Measurements from ENCODE around the gene MACROD2.
A peak's percentile ranks its signal among the peaks of the same experiment; 100 is the strongest.
"Not testable (repeated sequence)": the region's sequence is repeated elsewhere in the genome, so short reads cannot be mapped to it uniquely, and the experiment has no call there.

The MACROD2 gene

DNA sequence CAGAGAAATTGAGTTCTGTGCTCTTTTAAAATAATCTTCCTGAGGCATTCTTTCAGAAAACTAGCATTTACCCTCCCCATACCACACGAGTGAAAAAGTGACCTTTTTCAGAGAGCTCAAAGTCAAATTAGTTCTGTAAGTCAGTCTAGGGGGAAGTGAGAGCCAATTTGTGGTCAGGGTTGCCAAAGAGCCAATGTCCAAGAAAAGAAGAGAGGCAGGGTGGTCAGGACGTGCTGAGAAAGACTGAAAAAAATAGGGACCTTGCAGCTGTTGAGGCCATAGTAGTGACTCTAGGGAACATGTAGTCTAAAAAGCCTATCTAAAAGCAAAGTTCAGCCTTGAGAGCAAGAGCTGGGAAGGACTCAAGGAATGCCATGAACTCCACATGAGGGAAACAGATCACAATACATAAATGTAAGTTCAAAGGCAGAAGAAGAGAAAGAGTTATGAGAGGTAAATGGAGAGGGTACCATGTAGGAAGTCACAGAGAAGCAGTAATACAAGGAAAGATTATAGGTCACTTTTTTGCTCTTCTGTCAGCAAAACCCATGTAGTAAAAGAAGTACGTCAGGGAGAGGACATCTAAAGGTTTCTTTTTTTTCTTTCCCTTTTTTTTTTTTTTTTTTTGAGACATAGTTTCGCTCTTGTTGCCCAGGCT is 907.2 kb downstream of the MACROD2 start:
- DNase-seq (ENCODE audit: low read depth, low spot score), result no peak

DNA sequence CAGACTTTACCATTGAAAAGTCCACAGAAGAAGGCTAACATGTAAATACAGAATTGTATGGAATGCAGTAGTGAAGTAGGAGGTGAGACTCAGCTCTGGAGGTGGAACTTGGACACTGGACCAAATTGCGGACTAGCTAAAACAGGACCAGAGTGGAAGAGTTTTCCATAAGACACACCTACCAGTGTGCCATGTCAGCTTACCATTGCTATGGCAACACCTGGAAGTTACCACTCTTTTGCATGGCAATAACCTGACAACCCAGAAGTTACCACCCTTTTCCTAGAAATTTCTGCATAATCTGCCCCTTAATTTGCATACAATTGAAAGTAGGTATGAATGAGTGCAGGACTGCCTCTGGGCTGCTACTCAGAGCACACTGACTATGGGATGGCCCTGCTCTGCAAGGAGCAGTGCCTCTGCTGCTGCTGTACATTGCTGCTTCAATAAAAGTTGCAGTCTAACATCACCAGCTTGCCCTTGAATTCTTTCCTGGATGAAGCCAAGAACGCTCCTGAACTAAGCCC is 911.7 kb downstream of the MACROD2 start:
- no peak for DNase-seq (ENCODE audit: low read depth, low spot score)

GRCh38 chr20:14910126-14910525 is 914.8 kb downstream of the MACROD2 start:
- DNase-seq (ENCODE audit: low read depth, low spot score), result no peak

- no peak for DNase-seq (ENCODE audit: low read depth, low spot score)
These were observed 918.7 kb downstream of the MACROD2 start for GRCh38 chr20:14913896-14914620.

DNA sequence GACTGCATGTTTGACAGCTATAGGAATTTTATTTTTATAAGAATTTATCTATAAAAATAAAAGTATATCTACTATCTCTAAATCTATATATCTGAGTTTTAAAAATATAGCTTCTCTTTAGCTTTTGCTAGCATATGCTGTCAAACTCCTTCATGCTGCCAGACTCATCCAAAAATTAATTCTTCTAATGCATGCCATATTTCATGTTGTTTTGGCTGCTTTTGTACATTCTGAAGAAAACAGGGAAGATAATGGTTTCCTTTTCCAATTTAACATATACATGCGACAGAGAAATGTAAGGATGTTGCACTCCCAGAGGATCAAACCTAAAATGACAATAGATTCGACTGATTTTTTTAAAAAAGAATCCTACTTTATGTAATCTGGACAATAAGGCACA is 919.3 kb downstream of the MACROD2 start:
- no peak for DNase-seq (ENCODE audit: low read depth, low spot score)

GRCh38 chr20:14915356-14915755 is 920.0 kb downstream of the MACROD2 start:
- no peak for DNase-seq (ENCODE audit: low read depth, low spot score)

DNA sequence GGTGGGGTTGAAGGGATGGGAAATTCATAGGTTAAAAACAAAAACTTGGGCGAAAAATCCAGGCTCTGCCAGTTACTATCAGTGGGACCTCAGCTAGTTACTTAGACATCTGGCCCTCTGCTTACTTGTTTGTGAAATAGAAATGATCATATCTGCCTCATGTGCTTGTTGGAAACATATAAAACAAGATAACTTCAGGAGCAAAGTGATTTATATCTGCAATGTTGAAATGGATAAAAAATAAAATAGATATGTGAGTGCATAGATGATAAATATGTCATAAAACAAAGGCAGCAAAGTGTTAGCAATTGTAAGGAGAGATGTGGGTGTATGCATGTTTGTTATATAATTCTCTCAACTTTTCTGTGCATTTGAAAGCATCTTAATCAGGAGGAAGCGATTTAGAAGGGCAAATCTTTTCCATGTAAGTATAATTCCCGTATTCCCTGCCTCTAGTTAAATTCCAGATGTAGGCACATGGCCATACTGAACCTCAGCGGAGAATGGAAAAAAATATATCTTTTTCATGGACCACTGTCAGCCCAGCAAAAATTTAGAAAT is 921.1 kb downstream of the MACROD2 start:
- no peak for DNase-seq (ENCODE audit: low read depth, low spot score)

GRCh38 chr20:14918281-14918680 is 923.0 kb downstream of the MACROD2 start:
- no peak for DNase-seq (ENCODE audit: low read depth, low spot score)

DNA sequence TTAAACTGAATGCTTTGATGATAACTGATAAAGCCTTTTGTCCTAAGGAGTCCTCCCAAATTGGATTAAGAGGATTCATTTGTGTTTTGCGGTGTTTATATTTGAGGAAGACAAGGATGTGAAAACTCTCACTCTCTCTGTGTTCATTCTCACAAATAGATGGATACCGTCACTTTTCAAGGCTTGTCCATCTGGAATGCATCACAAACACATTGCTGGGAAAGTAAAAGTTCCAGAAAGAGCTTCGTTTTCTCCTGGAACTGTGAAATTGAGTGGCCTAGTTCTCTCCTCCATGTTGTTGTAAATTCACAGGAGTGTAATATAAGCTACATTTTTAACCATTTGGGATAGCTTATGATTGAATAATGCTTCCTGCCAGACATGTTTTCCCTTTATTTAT is 923.7 kb downstream of the MACROD2 start:
- DNase-seq (ENCODE audit: low read depth, low spot score), result no peak

DNA sequence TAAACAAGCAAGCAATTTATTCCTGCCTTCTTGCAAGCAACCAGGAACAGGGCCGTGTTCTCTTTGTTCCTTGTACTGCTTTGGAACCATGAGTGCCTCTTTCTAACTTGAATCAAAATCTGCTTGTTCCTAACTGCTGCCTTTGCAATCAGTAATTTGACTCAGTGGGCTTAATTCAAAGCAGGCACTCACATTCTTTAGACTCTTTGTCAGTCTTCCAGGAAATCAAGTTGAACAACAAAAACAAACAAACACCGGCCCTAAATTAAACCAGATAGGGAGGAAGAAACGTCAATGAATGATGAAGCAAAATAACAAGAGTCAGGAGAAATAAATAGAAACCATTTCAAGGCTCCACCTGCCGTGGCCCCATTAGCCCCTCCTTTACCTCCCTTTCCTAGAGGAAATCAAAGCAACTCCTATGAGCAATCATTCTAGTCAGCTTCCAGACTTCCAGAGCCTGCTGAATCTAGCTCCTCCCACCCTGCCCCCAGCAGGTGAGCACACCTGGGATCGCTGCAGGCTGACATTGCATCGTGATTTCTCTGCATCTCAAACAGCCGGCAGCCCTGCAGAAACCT is 924.3 kb downstream of the MACROD2 start:
- peak; percentile 67 for DNase-seq (ENCODE audit: low read depth, low spot score)

DNA sequence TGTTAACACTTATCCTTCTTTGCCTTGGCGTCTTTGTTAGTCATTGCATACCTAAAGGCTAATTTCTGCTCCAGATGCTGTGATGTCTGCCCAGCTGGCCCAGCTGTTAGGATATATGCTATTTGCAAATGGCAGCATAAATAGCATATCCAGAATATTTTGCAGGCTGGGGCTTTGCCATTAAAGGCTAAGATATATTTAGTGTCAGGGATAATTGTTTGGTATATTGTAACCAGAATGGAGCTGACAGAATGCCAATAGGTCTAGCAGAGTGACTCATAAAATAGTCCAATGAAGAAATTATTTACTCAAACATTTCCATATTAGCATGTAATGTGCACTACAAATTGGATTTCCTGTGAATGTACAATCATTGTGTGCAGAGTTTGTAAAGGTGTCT is 926.2 kb downstream of the MACROD2 start:
- DNase-seq (ENCODE audit: low read depth, low spot score), result no peak

- DNase-seq (ENCODE audit: low read depth, low spot score), result no peak
These were observed 927.4 kb downstream of the MACROD2 start for GRCh38 chr20:14922503-14923267.

GRCh38 chr20:14924433-14924832 is 929.1 kb downstream of the MACROD2 start:
- DNase-seq (ENCODE audit: low read depth, low spot score), result no peak

GRCh38 chr20:14925300-14925699 is 930.0 kb downstream of the MACROD2 start:
- no peak for DNase-seq (ENCODE audit: low read depth, low spot score)

GRCh38 chr20:14926436-14926835 is 931.1 kb downstream of the MACROD2 start:
- DNase-seq (ENCODE audit: low read depth, low spot score), result not testable (repeated sequence)

- no peak for DNase-seq (ENCODE audit: low read depth, low spot score)
These were observed 932.8 kb downstream of the MACROD2 start for GRCh38 chr20:14928083-14928482.

DNA sequence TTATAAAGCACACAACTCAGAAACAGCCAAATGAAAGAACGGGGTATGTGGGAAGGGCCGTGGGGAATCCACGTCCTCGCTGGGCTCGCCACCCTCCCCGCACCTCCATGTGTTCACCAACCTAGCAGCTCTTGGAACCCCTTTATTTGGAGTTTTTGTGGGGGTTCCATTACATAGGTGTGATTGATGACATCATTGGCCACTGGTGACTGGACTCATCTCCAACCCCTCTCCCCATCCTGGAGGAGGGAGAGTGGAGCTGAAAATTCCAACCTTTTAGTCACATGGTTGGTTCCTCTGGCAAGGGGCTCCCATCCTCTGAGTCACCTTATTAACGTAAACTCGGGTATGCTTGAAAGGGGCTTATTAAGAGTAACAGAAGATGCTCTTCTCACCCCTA is 934.1 kb downstream of the MACROD2 start:
- no peak for DNase-seq (ENCODE audit: low read depth, low spot score)

DNA sequence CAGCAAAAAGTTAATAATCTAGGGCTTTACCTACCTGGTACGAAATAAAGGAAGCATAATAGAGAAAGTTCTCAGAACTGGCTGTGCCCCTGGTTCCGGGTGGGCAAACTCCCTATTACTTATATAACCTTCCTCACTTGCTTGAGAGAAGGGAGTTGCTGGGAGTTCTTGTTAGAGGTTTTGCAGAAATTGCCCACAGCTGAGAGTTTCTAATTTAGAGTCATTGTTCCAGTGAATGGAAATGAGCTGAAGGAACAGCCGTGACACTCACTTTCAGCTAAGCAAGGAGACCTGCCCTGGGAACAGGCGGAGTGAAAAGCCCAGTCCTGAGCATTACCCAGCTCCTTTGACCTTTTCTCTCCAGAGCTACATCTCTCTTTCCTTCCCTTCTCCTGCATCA is 936.7 kb downstream of the MACROD2 start:
- no peak for DNase-seq (ENCODE audit: low read depth, low spot score)

DNA sequence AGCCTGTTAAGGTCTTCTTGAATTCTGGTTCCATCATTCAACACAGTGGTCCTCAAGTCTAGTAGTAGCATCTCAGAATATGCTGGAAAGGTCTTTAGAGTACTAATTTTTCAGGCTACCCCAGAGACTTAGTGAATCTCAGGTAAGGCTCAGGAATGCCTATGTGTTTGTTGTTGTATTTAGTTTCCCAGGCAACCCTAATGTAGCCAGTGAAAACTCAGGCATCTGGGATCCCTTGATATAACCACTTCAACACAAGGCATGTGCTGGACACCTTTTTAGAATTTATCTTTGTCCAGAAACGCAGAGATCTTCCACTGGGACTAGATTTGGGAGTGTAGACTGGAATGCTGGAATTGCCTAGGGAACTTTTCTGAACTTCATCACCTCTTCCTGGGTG is 940.0 kb downstream of the MACROD2 start:
- no peak for DNase-seq (ENCODE audit: low read depth, low spot score)

DNA sequence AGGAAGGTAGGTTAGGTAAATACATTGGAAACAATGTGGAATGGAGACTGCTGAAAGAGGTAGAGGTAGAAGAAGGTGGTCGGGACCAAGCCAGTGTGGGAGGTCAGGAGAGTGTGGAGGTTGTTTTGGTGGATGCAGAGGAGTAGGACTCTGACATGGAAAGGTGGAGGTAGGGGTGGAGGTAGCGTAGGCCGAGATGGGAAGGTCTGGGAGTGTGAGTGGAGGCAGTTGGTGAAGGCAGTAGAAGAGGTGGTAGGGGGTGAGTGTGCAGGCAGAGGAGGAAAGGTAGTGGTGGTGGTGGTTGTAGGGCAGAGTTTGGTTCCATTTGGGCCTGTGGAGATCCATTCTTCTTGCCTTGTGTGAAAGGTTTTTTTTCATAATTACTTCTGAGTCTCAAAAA is 941.7 kb downstream of the MACROD2 start:
- no peak for DNase-seq (ENCODE audit: low read depth, low spot score)

GRCh38 chr20:14937846-14938245 is 942.5 kb downstream of the MACROD2 start:
- no peak for DNase-seq (ENCODE audit: low read depth, low spot score)

- DNase-seq (ENCODE audit: low read depth, low spot score), result no peak
These were observed 952.2 kb downstream of the MACROD2 start for GRCh38 chr20:14947536-14947935.
